ENCODE data around the gene CUBN.

CUBN gene

GRCh38 chr10:16987976-16988610 is 141.5 kb downstream of the CUBN start:
- no peak for DNase-seq (ENCODE audit: low read depth)

GRCh38 chr10:16987206-16987621 is 142.4 kb downstream of the CUBN start:
- no peak for DNase-seq (ENCODE audit: low read depth)

DNA sequence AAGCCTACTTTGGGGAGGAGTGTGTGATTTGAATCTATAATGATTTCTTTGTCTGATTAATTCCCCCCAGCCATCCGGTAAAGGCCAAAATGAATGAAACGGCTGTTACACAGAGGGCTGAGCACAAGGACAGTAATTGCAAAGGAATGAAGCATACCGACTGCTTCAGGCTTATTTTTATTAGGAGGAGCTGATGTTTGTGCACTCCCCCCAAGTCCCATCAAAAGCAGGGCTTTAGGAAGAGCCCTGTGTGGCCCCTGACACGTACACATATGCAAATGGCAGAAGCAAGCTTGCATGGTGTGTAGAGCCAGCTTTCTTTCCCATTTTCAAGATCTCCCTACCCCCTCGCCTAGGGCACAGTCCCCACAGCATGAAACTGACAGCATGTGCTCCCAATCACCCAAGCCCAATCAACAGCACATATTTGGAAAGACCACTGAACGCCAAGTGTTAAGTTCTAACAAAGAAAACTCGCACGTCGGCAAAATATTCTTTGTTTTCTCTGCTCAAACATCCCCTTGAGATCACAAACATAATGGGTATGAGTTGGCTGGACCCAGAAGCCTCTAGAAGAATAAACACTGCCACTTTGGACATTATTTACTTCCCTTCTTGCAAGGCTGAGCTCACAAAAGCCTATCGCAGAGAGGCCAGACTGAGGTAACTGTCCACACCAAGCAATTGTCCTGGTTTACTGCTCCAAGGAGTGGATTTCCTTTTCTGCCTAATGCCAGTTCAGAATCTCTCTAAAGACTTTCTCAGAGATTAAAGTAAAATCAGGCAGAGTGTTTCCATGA is 143.0 kb downstream of the CUBN start:
- no peak for DNase-seq (ENCODE audit: low read depth)

GRCh38 chr10:16986082-16986405 is 143.6 kb downstream of the CUBN start:
- no peak for DNase-seq (ENCODE audit: low read depth)

GRCh38 chr10:16984242-16984641 is 145.4 kb downstream of the CUBN start:
- DNase-seq (ENCODE audit: low read depth), result no peak

GRCh38 chr10:16976803-16977202 is 152.8 kb downstream of the CUBN start:
- DNase-seq (ENCODE audit: low read depth), result no peak

- DNase-seq (ENCODE audit: low read depth), result no peak
Observed at GRCh38 chr10:16975188-16975587, 154.4 kb downstream of the CUBN start.

- no peak for DNase-seq (ENCODE audit: low read depth)
Observed at GRCh38 chr10:16968416-16969041, 161.1 kb downstream of the CUBN start.

- no peak for DNase-seq (ENCODE audit: low read depth)
Observed at GRCh38 chr10:16967866-16968415, 161.7 kb downstream of the CUBN start.

DNA sequence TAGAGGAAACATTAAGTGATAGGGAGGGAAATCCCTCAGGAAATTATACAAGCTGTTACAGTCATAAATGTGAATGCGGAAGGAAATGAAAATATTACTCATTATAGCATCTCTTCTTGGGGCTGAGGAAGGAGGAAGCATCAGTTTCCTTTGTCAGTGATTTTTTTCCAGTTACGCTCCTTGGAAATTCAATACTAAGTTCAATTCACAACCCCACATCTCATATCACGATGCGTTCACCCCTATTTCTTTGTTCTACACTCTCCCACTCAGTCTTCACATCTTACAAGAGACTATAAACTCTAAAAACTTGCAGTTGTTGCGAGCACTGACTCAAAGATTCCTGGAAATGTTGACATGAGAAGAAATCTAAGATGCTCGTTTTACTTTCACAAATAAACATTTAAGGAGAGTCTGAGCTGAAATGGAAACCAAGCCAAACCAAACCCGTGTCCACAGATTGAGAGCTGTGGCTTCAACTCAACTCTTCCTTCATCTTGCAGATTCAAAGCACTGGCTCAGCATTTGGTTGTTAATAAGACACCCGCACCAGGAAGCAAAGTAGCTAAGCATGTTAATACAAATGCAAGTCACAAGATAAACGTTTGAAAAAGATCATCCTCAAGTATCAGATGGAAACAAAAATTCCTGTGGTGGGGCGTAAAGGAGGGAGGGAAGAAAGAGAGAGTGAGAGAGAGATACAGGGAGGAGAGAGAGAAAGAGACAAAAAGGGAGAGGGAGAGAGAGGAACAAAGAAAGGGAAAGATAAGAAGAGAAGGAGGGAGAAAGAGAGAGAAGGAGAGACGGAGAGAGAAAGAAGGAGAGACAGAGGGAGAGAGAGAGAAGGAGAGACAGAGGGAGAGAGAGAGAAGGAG is 162.4 kb downstream of the CUBN start:
- DNase-seq (ENCODE audit: low read depth), result no peak

DNA sequence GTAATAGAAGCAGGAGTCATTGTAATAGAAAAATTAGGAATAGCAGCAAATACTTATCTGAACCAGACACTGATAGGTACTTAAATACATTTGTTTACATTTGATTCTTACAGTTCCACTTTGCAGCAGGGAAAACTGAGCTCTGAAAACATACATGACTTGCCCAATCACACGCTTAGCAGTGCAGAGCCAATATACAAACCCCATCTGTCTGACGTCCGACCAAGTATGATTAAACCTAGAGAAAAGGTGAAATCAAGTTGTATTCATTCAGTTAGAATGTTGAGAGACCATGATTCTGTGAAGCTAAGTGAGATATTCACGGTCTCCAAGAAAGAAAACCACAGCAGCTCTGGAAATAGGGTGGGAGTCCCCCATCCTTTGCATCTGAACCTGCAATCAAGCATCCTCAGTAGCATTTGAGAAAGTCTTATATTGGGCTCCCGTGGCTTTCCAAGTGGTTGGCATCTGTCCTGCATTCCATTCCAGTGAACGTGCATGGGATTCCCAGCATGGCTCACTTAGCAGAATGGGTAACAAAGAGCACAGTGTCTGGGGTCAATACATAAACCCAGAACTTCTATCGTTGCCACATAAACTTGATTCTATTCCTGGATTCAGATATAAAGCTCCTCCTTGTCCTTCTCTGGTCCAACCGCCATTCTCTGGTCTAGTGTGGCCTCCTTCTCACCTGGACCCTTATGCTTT is 163.7 kb downstream of the CUBN start:
- DNase-seq (ENCODE audit: low read depth), result no peak

DNA sequence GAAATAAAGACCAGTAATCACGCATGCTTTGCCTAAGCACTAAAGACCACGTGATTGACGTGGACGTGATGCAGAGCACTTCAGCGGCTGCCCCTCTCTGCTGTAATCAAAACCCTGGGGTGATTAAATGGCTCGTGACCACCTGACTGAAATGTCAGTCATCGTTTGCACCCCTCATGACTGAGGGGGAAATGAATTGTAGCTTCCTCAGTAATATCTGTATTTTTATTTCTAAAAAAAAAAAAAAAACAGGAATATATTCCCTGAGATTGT is 164.3 kb downstream of the CUBN start:
- no peak for DNase-seq (ENCODE audit: low read depth)

DNA sequence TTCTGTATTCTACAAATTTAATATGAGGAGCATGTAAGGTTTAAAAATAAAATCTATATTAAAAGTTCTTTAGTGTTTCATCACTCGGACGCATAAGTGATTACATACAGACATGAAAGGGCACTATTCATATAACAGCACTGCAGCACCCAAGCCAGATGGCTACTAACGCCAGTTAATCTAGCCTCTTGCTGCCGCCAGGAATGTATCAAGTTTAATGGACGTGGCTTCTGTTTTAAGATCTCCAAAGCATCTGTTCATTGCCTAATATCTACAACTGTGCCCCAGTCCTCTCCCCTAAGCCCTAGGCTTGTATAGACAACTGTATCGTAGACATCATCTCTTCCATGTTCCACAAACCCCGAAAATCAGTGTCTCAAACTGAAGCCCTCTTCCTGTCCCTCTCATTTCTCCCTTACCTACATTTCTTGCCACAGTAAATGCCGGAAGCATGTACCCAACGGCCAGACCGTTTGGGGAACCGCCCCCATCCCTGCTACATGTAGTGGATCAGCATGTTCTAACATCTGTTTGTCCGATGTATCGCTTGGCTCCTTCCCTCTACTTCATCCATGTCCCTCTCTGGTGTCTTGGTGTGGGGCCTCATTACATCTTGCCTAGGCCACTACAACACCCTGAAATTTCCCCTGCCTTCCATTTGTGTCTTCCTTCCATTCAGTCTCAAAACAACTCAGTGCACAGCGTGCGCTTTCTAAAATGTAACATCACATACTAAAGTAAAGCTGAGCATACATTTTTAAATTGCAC is 164.9 kb downstream of the CUBN start:
- no peak for DNase-seq (ENCODE audit: low read depth)

DNA sequence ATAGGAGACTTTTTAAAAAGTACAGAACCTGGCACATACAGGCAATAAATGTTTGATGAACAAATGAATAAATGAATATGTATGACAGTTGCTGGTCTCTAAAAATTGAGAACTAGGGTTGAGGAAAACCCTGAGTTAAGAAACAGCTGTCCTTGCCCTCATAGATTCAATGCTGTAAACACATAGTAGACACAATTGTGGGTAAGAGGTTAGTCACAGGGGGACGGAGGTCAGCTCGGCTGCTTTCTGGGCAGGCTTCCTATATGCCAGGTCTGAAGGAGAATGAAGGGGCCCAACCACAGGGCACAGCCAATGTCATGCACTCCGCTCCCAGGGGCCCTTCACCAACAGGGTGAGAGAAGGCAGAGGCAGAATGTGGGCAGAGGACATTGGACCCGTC is 169.1 kb downstream of the CUBN start:
- no peak for DNase-seq (ENCODE audit: low read depth)

DNA sequence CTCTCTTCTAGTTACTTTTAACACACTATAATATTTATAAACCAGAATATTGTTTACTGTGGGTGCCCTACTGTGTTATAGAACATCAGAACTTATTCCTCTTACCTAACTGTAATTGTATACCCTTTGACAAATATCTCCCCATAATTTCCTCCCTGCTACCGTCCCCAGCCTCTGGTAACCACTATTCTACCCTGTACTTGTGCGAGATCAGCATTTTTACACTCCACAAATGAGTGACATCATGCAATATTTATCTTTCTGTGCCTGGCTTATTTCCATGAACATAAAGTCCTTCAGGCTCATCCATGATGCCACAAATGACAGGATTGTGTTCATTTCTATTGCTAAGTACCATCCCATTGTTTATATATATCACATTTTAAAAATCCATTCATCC is 172.6 kb downstream of the CUBN start:
- no peak for DNase-seq (ENCODE audit: low read depth)

DNA sequence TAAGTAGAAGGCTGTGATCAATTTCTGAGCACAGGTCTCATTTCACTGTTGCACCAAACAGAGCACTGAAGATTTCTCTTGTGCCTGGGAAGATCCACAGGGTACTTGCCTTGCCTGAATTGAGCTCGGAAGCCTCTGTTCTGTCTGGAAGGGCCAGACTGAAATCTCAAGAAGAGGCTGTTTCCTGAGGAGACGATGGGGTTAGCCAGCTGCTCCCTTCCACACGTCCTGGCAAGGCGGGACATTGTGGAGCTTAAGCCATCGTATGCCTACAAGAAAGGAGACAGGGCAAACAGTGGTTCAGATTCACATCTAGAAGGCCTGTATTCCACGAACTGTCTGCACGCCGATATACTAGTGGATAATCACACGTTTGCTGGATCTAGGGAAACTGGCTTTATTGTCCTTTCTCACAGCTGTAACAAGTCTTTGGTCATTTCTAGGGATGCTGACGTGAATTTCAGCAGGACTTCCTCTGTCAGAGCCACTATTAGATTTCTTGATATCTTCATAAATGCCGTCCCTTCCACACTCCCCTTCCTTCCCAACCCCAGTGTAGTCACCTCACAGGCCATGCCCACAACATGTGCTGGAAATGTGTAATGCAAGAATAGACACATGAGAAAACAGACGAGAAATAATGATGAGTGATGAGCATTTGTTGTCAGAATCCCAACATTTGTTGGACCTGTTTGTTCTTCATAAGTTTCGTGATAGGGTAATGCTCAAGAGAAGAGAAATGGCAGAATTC is 175.2 kb downstream of the CUBN start:
- DNase-seq (ENCODE audit: low read depth), result no peak

GRCh38 chr10:16953270-16953669 is 176.3 kb downstream of the CUBN start:
- no peak for DNase-seq (ENCODE audit: low read depth)

DNA sequence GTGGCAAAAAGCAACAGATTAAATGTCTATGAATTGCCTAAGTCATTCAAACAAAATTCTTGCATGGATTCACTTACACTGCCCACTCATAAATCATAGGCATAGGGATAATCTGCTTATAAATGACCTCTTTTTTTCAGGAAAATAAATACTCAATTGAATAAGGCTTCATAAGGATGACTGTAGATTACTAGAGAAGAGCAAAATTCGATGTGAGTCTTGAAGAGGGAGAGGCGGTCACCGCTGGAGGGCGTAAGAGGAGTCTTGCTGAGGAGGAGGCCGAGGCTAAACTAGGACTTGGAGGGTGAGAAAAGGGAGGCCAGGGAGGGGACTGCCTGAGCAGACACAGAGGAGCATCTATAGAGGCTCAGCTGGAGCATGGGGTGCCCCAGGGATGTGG is 177.0 kb downstream of the CUBN start:
- no peak for DNase-seq (ENCODE audit: low read depth)

- DNase-seq (ENCODE audit: low read depth), result no peak
Observed at GRCh38 chr10:16952080-16952479, 177.5 kb downstream of the CUBN start.

Measured in T-helper 22 cell (primary cell).